ENCODE measurements around the gene TMEM156. TPM values are rescaled to one million over a fixed set of nuclear protein-coding genes. Genes with fewer than 3 reads are reported as not detected.
"Not testable (repeated sequence)": the region's sequence is repeated elsewhere in the genome, so short reads cannot be mapped to it uniquely, and the experiment has no call there.

The TMEM156 gene
- total RNA-seq, 2 donors from 2014 or later: 0.77 TPM; not detected in 1

DNA sequence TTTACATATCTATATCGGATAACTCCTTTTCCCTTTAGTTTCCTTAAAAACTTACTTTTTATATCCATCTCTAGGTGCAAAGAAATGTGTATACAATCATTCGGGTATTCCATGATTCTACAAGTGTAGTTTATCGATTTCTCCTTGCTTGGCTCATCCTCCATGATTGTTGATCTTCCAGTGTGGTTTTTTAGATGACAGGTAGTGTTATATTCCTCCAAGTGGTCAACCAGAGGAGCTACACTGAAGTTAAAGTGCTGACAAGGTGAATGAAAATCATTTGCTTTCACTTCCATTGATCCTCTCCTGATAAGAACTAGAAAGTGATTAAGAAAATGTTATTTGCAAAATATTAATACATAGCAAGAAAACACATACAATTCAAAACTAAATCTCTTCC is 38.5 kb downstream of the TMEM156 start:
- no peaks in the 10 kb centered on the region for H3K36me3 ChIP-seq
- no peak overlapping the region for H3K9ac ChIP-seq (ENCODE audit: low read depth in 2 of 2, low read length in 2 of 2)
- no peak for DNase-seq
- no peaks in the 10 kb centered on the region for H3K27me3 ChIP-seq
- no peak overlapping the region for H3K27ac ChIP-seq
- TF ChIP-seq, protein P1, sequence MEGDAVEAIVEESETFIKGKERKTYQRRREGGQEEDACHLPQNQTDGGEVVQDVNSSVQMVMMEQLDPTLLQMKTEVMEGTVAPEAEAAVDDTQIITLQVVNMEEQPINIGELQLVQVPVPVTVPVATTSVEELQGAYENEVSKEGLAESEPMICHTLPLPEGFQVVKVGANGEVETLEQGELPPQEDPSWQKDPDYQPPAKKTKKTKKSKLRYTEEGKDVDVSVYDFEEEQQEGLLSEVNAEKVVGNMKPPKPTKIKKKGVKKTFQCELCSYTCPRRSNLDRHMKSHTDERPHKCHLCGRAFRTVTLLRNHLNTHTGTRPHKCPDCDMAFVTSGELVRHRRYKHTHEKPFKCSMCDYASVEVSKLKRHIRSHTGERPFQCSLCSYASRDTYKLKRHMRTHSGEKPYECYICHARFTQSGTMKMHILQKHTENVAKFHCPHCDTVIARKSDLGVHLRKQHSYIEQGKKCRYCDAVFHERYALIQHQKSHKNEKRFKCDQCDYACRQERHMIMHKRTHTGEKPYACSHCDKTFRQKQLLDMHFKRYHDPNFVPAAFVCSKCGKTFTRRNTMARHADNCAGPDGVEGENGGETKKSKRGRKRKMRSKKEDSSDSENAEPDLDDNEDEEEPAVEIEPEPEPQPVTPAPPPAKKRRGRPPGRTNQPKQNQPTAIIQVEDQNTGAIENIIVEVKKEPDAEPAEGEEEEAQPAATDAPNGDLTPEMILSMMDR (IDR thresholded peaks at IDR 0.05): no peak
- no peaks in the 10 kb centered on the region for H3K9me3 ChIP-seq
- no peak overlapping the region for H3K4me3 ChIP-seq
- intact Hi-C loops (cut with DNase I): no loop called here
- no peaks in the 10 kb centered on the region for H3K4me1 ChIP-seq

DNA sequence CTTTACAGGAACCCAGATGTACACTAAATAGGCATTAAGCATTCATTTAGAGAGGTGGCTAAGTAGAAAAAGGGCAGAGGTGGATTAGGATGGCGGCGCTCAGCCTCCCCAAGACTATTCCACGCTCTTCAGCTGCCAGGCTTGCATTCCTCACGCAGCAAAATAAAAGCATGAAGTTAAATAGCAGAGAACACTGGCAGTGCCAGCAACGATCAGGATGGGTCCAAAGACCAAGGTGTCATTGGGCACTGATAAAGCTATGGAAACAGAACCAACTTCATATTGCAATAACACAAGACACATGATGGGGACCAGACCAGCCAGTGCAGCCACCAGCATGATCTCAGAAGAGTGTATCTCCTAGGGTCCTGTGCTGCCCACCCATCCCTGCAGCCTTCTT is 42.0 kb downstream of the TMEM156 start:
- H3K27me3 ChIP-seq: no peaks in the 10 kb centered on the region
- H3K9ac ChIP-seq (ENCODE audit: low read depth in 2 of 2, low read length in 2 of 2): no peak overlapping the region
- H3K36me3 ChIP-seq: no peaks in the 10 kb centered on the region
- intact Hi-C loops (cut with DNase I): no loop called here
- H3K9me3 ChIP-seq: no peaks in the 10 kb centered on the region
- no peak for DNase-seq
- H3K4me1 ChIP-seq: no peaks in the 10 kb centered on the region
- H3K4me3 ChIP-seq: no peak overlapping the region
- no peak overlapping the region for H3K27ac ChIP-seq
- TF ChIP-seq, protein P1 (IDR thresholded peaks at IDR 0.05): no peak

DNA sequence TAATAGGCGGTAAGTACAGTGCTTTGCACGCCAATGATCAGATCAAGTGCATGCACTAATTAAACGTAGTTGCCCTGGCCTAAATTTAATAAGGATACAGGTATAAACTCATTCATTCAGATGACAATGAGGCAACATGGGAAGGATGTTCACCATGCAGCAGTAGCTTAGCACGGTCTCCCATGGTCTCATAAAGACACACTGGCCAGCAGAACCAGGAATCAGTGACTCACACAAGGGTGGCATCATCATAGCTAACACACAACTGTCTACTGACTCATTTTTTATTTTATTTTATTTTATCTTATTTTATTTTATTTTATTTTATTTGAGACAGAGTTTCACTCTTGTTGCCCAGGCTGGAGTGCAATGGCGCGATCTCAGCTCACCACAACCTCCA is 42.7 kb downstream of the TMEM156 start:
- Histone ChIP-seq H3K27ac (no peak overlapping the region), H3K4me3 (no peak overlapping the region), H3K9me3 (no peaks in the 10 kb centered on the region), H3K36me3 (no peaks in the 10 kb centered on the region), H3K9ac (ENCODE audit: low read depth in 2 of 2, low read length in 2 of 2) (no peak overlapping the region), H3K4me1 (no peaks in the 10 kb centered on the region), H3K27me3 (no peaks in the 10 kb centered on the region)
- intact Hi-C loops (cut with DNase I): no loop called here
- no peak for DNase-seq
- TF ChIP-seq, protein P1 (IDR thresholded peaks at IDR 0.05): no peak

DNA sequence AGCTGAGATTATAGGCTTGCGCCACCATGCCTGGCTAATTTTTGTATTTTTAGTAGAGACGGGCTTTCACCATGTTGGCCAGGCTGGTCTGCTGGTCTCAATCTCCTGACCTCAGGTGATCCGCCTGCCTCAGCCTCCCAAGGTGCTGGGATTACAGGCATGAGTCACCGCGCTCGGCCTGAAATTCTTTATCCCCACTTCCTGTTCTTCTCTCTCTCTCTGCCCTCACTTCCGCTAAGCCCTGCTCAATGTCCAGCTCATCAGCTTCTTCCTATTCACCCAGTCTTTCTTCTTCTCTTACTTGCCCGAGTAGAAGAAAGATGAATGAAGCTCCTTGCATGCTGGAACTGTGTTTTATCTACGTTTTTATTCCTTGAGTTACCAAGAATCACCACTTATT is 43.9 kb downstream of the TMEM156 start:
- H3K27me3 ChIP-seq; H3K4me1 ChIP-seq; H3K27ac ChIP-seq; H3K4me3 ChIP-seq; H3K36me3 ChIP-seq; H3K9me3 ChIP-seq; H3K9ac ChIP-seq (ENCODE audit: low read depth in 2 of 2, low read length in 2 of 2); intact Hi-C loops (cut with DNase I); DNase-seq: not testable (repeated sequence)

DNA sequence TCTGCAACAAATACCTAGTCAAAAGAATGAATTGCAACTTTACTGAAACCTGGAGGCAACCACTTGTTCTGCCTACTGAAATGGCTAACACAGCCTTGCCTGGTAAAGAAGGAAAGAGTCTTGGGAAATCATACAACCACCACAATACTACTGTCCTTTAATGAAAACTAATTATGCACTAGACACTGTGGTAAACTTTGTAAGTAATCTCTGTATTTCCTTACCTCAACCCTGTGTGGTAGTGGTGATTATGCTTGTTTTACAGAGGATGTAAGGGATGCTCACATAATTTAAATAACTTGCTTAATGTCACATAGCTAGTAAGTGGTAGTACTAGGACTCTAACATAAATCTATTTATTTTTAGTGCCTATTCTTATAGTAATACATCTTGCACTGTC is 44.7 kb downstream of the TMEM156 start:
- Histone ChIP-seq H3K9me3 (no peaks in the 10 kb centered on the region), H3K9ac (ENCODE audit: low read depth in 2 of 2, low read length in 2 of 2) (no peak overlapping the region), H3K27ac (no peak overlapping the region), H3K4me1 (no peaks in the 10 kb centered on the region), H3K36me3 (no peaks in the 10 kb centered on the region), H3K4me3 (no peak overlapping the region), H3K27me3 (no peaks in the 10 kb centered on the region)
- TF ChIP-seq, protein P1 (IDR thresholded peaks at IDR 0.05): no peak
- no peak for DNase-seq
- intact Hi-C loops (cut with DNase I): no loop called here

DNA sequence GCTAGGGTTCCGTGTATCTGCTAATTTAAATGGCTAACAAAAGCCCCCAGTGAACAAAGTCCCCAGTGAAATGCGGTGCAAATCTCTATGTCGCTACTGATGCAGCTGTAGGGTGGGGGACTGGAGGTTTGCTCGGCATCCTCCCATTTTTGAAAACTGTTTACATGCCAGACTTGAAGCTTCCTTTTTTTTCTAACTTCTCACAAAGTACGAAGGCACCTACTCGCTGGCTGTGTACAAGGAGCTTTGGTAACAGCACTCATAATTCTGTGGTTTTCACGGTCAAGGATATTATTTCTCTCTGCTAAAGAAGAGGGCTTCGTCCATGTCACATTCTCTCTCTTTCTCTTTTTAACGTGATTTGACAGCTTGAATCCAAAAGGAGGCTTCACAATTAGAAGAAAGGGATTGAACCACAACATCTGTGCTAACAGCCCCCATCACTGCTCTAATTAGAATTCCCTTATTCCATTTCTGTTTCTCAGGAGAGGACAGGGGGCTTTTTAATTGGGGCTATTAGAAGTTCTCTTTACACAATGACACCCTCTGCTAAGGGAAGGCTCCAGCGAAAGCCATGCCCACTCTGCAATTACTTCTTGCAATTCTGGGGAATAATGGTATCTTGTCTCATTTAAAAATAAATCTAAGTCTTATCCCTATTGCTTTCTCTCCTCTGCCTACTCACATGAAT is 46.7 kb downstream of the TMEM156 start:
- H3K4me3 ChIP-seq: no peak overlapping the region
- intact Hi-C loops (cut with DNase I): no loop called here
- H3K9ac ChIP-seq (ENCODE audit: low read depth in 2 of 2, low read length in 2 of 2): no peak overlapping the region
- no peak for DNase-seq
- no peaks in the 10 kb centered on the region for H3K27me3 ChIP-seq
- no peaks in the 10 kb centered on the region for H3K9me3 ChIP-seq
- H3K36me3 ChIP-seq: no peaks in the 10 kb centered on the region
- no peak overlapping the region for H3K27ac ChIP-seq
- H3K4me1 ChIP-seq: no peaks in the 10 kb centered on the region
- TF ChIP-seq, protein P1 (IDR thresholded peaks at IDR 0.05): no peak
